ENCODE results near the gene TLK1. TPM values are rescaled to one million over a fixed set of nuclear protein-coding genes. Genes with fewer than 3 reads are reported as not detected.

Gene TLK1
- total RNA-seq, 2 donors from 2014 or later: 31.9 to 48.1 TPM

DNA sequence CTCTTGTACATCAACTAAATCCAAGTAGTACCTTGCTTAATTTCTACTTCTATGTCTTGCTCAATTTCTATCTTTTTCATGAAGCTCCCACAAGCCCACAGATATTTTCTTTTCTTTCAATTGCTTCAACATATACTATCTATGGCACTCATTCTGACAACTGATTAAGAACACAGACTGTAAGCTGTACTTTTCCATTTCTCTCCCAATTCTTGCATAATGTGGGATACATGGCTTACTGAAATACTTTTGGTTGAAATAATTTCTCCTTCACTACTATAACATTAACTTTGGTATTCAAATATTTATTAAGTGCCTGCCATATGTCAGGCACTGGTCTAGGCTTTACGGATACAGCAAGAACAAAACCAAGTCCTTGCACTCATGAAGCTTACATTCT, 146.8 kb downstream of the TLK1 start:
- no peak for TF ChIP-seq POLR2A (IDR thresholded peaks at IDR 0.05)
- TF ChIP-seq, protein P1, sequence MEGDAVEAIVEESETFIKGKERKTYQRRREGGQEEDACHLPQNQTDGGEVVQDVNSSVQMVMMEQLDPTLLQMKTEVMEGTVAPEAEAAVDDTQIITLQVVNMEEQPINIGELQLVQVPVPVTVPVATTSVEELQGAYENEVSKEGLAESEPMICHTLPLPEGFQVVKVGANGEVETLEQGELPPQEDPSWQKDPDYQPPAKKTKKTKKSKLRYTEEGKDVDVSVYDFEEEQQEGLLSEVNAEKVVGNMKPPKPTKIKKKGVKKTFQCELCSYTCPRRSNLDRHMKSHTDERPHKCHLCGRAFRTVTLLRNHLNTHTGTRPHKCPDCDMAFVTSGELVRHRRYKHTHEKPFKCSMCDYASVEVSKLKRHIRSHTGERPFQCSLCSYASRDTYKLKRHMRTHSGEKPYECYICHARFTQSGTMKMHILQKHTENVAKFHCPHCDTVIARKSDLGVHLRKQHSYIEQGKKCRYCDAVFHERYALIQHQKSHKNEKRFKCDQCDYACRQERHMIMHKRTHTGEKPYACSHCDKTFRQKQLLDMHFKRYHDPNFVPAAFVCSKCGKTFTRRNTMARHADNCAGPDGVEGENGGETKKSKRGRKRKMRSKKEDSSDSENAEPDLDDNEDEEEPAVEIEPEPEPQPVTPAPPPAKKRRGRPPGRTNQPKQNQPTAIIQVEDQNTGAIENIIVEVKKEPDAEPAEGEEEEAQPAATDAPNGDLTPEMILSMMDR (IDR thresholded peaks at IDR 0.05): no peak
- Histone ChIP-seq H3K9me3 (no peaks in the 10 kb centered on the region), H3K4me1 (no peaks in the 10 kb centered on the region), H3K27me3 (no peaks in the 10 kb centered on the region), H3K27ac (no peak overlapping the region), H3K36me3 (replicated peaks in 1 of 2; ENCODE audit: insufficient read depth in 1 of 2, low read depth in 2 of 2) (no peaks in the 10 kb centered on the region), H3K4me3 (no peak overlapping the region)
- intact Hi-C loops (cut with DNase I): no loop called here
- 46 to 96% methylated on average over 1 of the region's 1 CpG for WGBS, 2 donors
- ATAC-seq (no peak), DNase-seq (no peak)

DNA sequence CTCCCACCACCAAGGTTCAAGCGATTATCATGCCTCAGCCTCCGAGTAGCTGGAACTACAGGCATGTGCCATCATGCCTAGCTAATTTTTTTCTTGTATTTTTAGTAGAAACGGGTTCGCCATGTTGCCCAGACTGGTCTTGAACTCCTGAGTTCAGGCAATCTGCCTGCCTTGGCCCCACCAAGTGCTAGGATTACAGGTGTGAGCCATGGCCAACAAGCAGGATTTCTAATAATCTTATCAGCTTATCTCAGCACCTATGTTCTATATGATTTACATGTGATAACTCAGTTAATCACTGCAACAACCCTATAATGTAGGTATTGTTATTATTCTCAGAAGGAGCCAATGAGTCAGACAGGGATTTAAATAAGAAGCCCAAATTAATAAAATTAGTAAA, 151.3 kb downstream of the TLK1 start:
- DNase-seq (no peak), ATAC-seq (no peak)
- H3K27ac ChIP-seq: no peak overlapping the region
- H3K4me3 ChIP-seq: no peak overlapping the region
- intact Hi-C loops (cut with DNase I): no loop called here
- 88 to 100% methylated on average over 4 of the region's 4 CpGs for WGBS, 2 donors
- peaks cover 0 to 9% of the 10 kb centered on the region in 2 donors for H3K36me3 ChIP-seq (replicated peaks in 1 of 2; ENCODE audit: insufficient read depth in 1 of 2, low read depth in 2 of 2)
- H3K27me3 ChIP-seq: no peaks in the 10 kb centered on the region
- TF ChIP-seq POLR2A (IDR thresholded peaks at IDR 0.05): no peak
- TF ChIP-seq, protein P1 (IDR thresholded peaks at IDR 0.05): no peak
- no peaks in the 10 kb centered on the region for H3K4me1 ChIP-seq
- no peaks in the 10 kb centered on the region for H3K9me3 ChIP-seq

DNA sequence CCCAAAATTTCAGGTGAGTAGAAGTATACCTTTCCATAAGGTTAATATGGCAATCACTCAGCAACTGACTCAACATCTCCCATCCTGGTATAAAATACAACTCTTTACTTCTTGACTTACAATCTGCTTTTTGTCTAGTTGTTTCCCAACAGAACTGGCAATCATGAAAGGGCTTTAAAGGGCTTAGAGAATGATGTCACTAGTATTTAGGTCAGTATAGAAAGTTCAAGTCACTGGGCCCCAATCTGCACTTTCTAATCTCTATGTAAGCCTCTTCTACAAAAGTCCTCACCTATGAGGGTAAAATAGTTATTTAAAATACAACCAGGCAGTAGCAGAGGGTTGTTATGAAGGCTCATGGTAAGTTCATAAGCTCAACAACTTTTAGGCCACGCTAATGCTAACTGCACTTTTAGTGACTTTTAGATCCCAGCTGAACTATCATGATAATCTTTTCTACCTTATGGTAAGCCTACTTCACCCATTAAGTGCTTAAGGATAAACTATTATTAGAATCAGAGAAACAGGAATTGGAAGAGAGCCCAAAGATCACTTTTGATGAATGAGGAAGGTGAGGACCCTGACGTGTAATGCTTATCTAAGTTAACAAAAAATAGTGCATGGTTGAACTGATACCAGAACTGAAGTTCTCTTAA, 152.0 kb downstream of the TLK1 start:
- no peak for DNase-seq
- H3K4me3 ChIP-seq: no peak overlapping the region
- no peak overlapping the region for H3K27ac ChIP-seq
- ATAC-seq: no peak
- TF ChIP-seq POLR2A (IDR thresholded peaks at IDR 0.05): no peak
- TF ChIP-seq, protein P1 (IDR thresholded peaks at IDR 0.05): no peak
- no peaks in the 10 kb centered on the region for H3K27me3 ChIP-seq
- WGBS, 2 donors: 52 to 56% methylated on average over 2 of the region's 2 CpGs
- intact Hi-C loops (cut with DNase I): no loop called here
- H3K4me1 ChIP-seq: no peaks in the 10 kb centered on the region
- H3K36me3 ChIP-seq (replicated peaks in 1 of 2; ENCODE audit: insufficient read depth in 1 of 2, low read depth in 2 of 2): peaks cover 0 to 12% of the 10 kb centered on the region in 2 donors
- no peaks in the 10 kb centered on the region for H3K9me3 ChIP-seq

DNA sequence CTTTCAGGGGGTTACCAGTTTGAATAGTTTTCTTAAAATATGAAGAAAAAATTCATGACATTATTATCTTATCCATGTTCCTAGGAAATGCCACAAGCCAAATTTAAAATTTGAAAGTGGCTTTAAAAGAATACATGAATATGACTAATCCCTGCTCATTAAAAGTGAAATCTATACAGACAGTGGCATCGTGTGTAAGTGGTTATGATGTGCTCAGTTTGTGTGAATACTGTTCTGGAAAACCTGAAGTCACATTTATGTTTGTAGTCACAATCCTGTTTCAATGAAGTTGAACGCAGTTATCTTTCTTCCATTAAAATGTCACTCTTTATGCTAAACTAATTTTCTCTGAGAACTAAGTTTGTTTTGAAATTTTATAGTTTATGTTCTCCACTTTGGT, 155.9 kb downstream of the TLK1 start:
- Histone ChIP-seq H3K4me3 (no peak overlapping the region), H3K36me3 (replicated peaks in 1 of 2; ENCODE audit: insufficient read depth in 1 of 2, low read depth in 2 of 2) (peaks cover 0 to 19% of the 10 kb centered on the region in 2 donors), H3K4me1 (no peaks in the 10 kb centered on the region), H3K27me3 (no peaks in the 10 kb centered on the region), H3K9me3 (no peaks in the 10 kb centered on the region), H3K27ac (no peak overlapping the region)
- WGBS, 2 donors: 87% methylated on average over 2 of the region's 2 CpGs
- no peak for DNase-seq
- TF ChIP-seq, protein P1 (IDR thresholded peaks at IDR 0.05): no peak
- no peak for TF ChIP-seq POLR2A (IDR thresholded peaks at IDR 0.05)
- no peak for ATAC-seq
- intact Hi-C loops (cut with DNase I): no loop called here

DNA sequence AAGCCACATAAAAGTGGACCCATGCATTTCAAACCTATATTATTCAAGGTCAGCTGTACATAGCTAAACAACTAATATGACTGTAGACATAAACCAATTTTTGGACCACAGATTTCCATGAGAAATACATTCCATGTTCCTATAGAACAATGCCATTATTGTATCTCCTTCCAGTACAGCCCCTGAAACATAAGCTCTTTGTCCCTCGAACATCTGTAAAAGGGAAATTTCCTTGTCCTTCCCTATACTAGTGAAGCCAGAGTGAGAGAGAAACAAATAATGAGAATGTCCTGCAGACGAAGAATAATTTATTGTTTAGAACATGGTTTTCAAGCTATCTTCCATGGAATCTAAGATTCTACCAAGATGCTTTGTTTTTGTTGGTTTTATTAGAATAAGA, 156.3 kb downstream of the TLK1 start:
- intact Hi-C loops (cut with DNase I): no loop called here
- H3K9me3 ChIP-seq: no peaks in the 10 kb centered on the region
- ATAC-seq: no peak
- WGBS, 2 donors: 87 to 89% methylated on average over 2 of the region's 2 CpGs
- no peak for DNase-seq
- H3K36me3 ChIP-seq (replicated peaks in 1 of 2; ENCODE audit: insufficient read depth in 1 of 2, low read depth in 2 of 2): peaks cover 0 to 19% of the 10 kb centered on the region in 2 donors
- H3K4me1 ChIP-seq: no peaks in the 10 kb centered on the region
- no peak overlapping the region for H3K27ac ChIP-seq
- TF ChIP-seq, protein P1 (IDR thresholded peaks at IDR 0.05): no peak
- no peak for TF ChIP-seq POLR2A (IDR thresholded peaks at IDR 0.05)
- no peaks in the 10 kb centered on the region for H3K27me3 ChIP-seq
- H3K4me3 ChIP-seq: no peak overlapping the region
